GM19023 (cell line): ENCODE data around the gene SLC34A2.
A peak's percentile ranks its signal among the peaks of the same experiment; 100 is the strongest.

ENCODE experiments used
- ATAC-seq: cut with Tn5 transposase; IDR thresholded peaks from one replicate; pipeline ENCODE4 v1.9.1; 2021; ENCODE audit warnings: mild to moderate bottlenecking, moderate library complexity; ENCODE audit not compliant: unreplicated experiment

Gene SLC34A2

DNA sequence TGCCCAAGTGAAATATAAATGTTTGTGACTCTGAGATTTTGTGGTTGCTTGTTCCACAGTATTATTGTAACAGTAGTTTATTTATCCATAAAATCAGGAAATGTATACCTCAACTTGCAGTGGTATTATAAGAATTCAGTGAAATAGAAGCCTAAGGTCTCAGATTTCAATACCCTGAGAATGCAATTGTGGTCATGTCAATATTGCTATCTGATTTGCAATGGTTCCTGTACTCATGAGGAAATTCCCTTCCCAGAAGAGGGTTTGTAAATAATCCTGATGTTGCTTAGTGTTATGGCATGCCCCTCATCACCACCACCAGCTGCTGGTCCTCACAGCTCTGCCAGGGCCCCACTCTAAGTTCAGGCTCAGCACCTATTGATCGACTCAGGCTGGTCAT is 67.8 kb downstream of the SLC34A2 start:
- ATAC-seq, result no peak

DNA sequence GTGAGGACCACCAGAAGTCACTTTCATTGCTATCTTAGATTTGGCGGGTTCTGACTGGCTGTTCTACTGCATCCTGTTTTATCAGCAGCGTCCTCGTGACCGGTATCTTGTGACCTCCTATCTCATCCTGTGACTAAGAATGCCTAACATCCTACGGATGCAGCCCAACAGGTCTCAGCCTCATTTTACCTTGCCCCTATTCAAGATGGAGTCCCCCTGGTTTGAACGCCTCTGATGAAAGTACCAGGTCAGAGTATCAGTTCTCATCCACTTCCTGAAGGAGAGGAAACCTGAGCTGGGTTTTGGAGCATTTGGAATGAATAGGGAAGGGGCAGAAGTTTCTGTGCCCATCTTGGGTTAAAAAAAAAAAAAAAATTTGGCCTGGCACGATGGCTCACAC is 70.2 kb downstream of the SLC34A2 start:
- ATAC-seq, result no peak

DNA sequence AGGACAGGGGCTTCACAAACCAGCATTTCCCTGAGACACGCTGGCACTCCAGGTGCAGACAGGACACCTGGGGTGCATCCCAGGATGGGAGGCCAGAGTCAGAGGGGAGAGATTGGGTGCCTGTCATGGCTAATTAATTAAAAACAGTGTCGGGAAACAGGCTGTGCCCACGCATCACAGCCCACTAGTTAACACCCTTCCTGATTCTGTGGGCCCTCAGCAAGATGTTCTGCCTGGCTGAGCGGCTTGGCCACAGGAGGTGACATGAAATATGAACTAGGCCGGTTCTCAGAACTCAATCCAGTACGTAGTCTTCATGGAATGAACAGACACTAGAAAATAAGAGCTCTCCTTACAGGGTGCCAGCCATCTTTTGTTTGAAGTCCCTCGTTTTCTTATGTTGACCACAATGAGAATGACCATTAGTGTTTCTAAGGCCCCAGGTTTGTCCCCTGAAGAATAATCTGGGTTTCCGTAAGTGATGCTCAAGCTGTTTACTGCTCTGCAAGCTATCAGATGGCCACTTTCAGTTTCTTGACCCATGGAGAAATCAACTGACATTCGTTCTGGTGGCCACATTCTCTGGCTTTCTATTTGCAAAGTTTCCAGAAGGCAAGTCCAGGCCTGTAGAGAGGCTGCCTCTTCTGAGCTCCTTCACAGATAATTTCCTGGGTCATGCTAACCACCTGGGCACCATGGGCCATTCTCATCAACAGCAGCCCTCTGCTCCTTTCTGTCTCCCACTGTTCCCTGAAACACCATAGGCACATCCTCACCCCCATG is 72.3 kb downstream of the SLC34A2 start:
- peak; percentile 49 for ATAC-seq
